Measurements from ENCODE around the gene MYO9B. TPM values are rescaled to one million over a fixed set of nuclear protein-coding genes. Genes with fewer than 3 reads are reported as not detected.

The MYO9B gene
- total and polyA plus RNA-seq, 9 of the 15 experiments (the other 6 are each of a cell fraction or from before 2014, with no cell fraction given) = 2.4 to 77.6 (median 23.0) TPM

- FAIRE-seq (peak; percentile 96), ATAC-seq (peak; percentile 99), DNase-seq (ENCODE audit: extremely low read depth in 1 of 4, low spot score in 3 of 4) (peak; percentile 90 to 94 (median 90))
- H3K79me2 ChIP-seq (ENCODE audit: control insufficient read depth, insufficient read depth, low read length) = no peaks in the 10 kb centered on the region
- peak overlapping the region; percentile 95 for H2AFZ ChIP-seq (ENCODE audit: low read depth, low read length)
- H3K27ac ChIP-seq (ENCODE audit: extremely low read depth, low read depth, low read length) = peak overlapping the region; percentile 43; the same call in 2 of the 3 replicates
- intact Hi-C loops (cut with micrococcal nuclease) (loop anchor here (2.0 kb wide), 1 partner anchor 48 kb away; the partner anchor contains the start of gene DDA1), in situ Hi-C loops (cut with MboI) (no loop called here)
- no peaks in the 10 kb centered on the region for H3K9me3 ChIP-seq (replicated peaks; ENCODE audit: control insufficient read depth, insufficient read depth, low read depth, low read length)
- peaks cover 3 to 17% of the 10 kb centered on the region in 2 experiments; a peak in 3 of 5 replicates for H3K4me1 ChIP-seq (replicated peaks in 1 of 2; ENCODE audit: control insufficient read depth in 2 of 2, insufficient read depth in 2 of 2, low read length in 2 of 2)
- CTCF ChIA-PET (ENCODE audit: low intra/inter-chr PET ratio) = interaction anchor here (0.9 to 2.0 kb wide), 3 partner anchors 21 to 194 kb away, joined by 4 to 7 read pairs (median 4); no protein-coding TSS in a partner anchor
- POLR2A ChIA-PET = interaction anchor here (0.7 to 1.1 kb wide), 5 partner anchors 12 to 161 kb away, joined by 3 to 4 read pairs (median 3); no protein-coding TSS in a partner anchor
- H3K27me3 ChIP-seq (ENCODE audit: control insufficient read depth in 2 of 2, insufficient read depth in 2 of 2, low read length in 2 of 2) = no peaks in the 10 kb centered on the region
- BruUV-seq (replicated peaks) = no TSS peak
- H3K9me1 ChIP-seq (ENCODE audit: control insufficient read depth, insufficient read depth, low read length) = no peaks in the 10 kb centered on the region
- H4K20me1 ChIP-seq (replicated peaks; ENCODE audit: control insufficient read depth, insufficient read depth, low read length) = no peaks in the 10 kb centered on the region
- peak overlapping the region; percentile 23; the same call in 1 of the 2 replicates for H3K4me2 ChIP-seq (ENCODE audit: insufficient read depth, low read length)
- H3K36me3 ChIP-seq (ENCODE audit: control insufficient read depth, insufficient read depth, low read length) = no peaks in the 10 kb centered on the region
- H3K9ac ChIP-seq (ENCODE audit: insufficient read depth in 1 of 2, low read depth in 2 of 2, low read length in 2 of 2) = peak overlapping the region; percentile 24 to 83; a peak in 2 of 4 replicates
- under 1% methylated on average over 15 of the region's 15 CpGs for WGBS (ENCODE audit: insufficient coverage, low coverage, missing lambda C conversion rate)
- H3K4me3 ChIP-seq = no peak overlapping the region
- TF ChIP-seq KAT7 (CRISPR knock-in tag; IDR thresholded peaks at IDR 0.05; ENCODE audit: borderline replicate concordance) (no peak), BRD9 (IDR thresholded peaks at IDR 0.05; ENCODE audit: low read depth, partially characterized antibody) (peak; percentile 73), SNIP1 (IDR thresholded peaks at IDR 0.05; ENCODE audit: low read depth) (no peak), ZNF384 (IDR thresholded peaks at IDR 0.05; ENCODE audit: low read depth, low read length) (peak; percentile 67), ZNF224 (CRISPR knock-in tag; IDR thresholded peaks at IDR 0.05) (no peak), RFX5 (IDR thresholded peaks at IDR 0.05; ENCODE audit: low read depth, low read length) (0 out of 2 replicates have a peak, but pooled peaks have one; percentile 30), PHTF2 (CRISPR knock-in tag; IDR thresholded peaks at IDR 0.05) (no peak), MAZ (CRISPR knock-in tag; conservative IDR thresholded peaks at IDR 0.05 in 1 of 2, IDR thresholded peaks at IDR 0.05 in 1 of 2) (peak; percentile 67 to 80; a peak in 3 of 4 replicates), MTF1 (CRISPR knock-in tag; IDR thresholded peaks at IDR 0.05; ENCODE audit: borderline replicate concordance) (no peak)
- TF ChIP-seq, protein P1, sequence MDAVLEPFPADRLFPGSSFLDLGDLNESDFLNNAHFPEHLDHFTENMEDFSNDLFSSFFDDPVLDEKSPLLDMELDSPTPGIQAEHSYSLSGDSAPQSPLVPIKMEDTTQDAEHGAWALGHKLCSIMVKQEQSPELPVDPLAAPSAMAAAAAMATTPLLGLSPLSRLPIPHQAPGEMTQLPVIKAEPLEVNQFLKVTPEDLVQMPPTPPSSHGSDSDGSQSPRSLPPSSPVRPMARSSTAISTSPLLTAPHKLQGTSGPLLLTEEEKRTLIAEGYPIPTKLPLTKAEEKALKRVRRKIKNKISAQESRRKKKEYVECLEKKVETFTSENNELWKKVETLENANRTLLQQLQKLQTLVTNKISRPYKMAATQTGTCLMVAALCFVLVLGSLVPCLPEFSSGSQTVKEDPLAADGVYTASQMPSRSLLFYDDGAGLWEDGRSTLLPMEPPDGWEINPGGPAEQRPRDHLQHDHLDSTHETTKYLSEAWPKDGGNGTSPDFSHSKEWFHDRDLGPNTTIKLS (IDR thresholded peaks at IDR 0.05; ENCODE audit: borderline replicate concordance, low read depth) = peak; percentile 45; the same call in 1 of the 2 replicates
- TF ChIP-seq, protein P2, sequence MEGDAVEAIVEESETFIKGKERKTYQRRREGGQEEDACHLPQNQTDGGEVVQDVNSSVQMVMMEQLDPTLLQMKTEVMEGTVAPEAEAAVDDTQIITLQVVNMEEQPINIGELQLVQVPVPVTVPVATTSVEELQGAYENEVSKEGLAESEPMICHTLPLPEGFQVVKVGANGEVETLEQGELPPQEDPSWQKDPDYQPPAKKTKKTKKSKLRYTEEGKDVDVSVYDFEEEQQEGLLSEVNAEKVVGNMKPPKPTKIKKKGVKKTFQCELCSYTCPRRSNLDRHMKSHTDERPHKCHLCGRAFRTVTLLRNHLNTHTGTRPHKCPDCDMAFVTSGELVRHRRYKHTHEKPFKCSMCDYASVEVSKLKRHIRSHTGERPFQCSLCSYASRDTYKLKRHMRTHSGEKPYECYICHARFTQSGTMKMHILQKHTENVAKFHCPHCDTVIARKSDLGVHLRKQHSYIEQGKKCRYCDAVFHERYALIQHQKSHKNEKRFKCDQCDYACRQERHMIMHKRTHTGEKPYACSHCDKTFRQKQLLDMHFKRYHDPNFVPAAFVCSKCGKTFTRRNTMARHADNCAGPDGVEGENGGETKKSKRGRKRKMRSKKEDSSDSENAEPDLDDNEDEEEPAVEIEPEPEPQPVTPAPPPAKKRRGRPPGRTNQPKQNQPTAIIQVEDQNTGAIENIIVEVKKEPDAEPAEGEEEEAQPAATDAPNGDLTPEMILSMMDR (IDR thresholded peaks at IDR 0.05 in 2 of 3, conservative IDR thresholded peaks at IDR 0.05 in 1 of 3; ENCODE audit: insufficient read depth in 2 of 3, low read depth in 1 of 3, low read length in 3 of 3) = peak; percentile 90 to 99 (median 94)
- TF ChIP-seq, protein P3, sequence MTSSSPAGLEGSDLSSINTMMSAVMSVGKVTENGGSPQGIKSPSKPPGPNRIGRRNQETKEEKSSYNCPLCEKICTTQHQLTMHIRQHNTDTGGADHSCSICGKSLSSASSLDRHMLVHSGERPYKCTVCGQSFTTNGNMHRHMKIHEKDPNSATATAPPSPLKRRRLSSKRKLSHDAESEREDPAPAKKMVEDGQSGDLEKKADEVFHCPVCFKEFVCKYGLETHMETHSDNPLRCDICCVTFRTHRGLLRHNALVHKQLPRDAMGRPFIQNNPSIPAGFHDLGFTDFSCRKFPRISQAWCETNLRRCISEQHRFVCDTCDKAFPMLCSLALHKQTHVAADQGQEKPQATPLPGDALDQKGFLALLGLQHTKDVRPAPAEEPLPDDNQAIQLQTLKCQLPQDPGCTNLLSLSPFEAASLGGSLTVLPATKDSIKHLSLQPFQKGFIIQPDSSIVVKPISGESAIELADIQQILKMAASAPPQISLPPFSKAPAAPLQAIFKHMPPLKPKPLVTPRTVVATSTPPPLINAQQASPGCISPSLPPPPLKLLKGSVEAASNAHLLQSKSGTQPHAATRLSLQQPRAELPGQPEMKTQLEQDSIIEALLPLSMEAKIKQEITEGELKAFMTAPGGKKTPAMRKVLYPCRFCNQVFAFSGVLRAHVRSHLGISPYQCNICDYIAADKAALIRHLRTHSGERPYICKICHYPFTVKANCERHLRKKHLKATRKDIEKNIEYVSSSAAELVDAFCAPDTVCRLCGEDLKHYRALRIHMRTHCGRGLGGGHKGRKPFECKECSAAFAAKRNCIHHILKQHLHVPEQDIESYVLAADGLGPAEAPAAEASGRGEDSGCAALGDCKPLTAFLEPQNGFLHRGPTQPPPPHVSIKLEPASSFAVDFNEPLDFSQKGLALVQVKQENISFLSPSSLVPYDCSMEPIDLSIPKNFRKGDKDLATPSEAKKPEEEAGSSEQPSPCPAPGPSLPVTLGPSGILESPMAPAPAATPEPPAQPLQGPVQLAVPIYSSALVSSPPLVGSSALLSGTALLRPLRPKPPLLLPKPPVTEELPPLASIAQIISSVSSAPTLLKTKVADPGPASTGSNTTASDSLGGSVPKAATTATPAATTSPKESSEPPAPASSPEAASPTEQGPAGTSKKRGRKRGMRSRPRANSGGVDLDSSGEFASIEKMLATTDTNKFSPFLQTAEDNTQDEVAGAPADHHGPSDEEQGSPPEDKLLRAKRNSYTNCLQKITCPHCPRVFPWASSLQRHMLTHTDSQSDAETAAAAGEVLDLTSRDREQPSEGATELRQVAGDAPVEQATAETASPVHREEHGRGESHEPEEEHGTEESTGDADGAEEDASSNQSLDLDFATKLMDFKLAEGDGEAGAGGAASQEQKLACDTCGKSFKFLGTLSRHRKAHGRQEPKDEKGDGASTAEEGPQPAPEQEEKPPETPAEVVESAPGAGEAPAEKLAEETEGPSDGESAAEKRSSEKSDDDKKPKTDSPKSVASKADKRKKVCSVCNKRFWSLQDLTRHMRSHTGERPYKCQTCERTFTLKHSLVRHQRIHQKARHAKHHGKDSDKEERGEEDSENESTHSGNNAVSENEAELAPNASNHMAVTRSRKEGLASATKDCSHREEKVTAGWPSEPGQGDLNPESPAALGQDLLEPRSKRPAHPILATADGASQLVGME (CRISPR knock-in tag; IDR thresholded peaks at IDR 0.05) = no peak
Measured at GRCh38 chr19:17260842-17261325, 185.3 kb downstream of the MYO9B start.
